Gastrocnemius medialis (tissue), 4 donors: ENCODE results near the gene NPAS2.

Source experiments
- CTCF ChIP-seq, 5 experiments: fragments of 450-650 bp in 3 of 5; fragments of 200-600 bp in 2 of 5; sonication (generic) in 2 of 5; IDR thresholded peaks in 4 of 5; conservative IDR thresholded peaks in 1 of 5; 1 replicate in 4 of 5; 2 replicates in 1 of 5; pipeline ENCODE4 v1.5.1; 2016 to 2019; ENCODE audit warnings: antibody characterized with exemption in 5 of 5, mild to moderate bottlenecking in 3 of 5, moderate library complexity in 3 of 5
- POLR2A ChIP-seq, 2 donors: fragments of 450-650 bp; IDR thresholded peaks; one replicate each; pipeline ENCODE4 v1.6.1; 2017; ENCODE audit warnings: antibody characterized with exemption in 2 of 2, mild to moderate bottlenecking in 2 of 2, moderate library complexity in 2 of 2

- TF ChIP-seq CTCF (IDR thresholded peaks at IDR 0.05 in 4 of 5, conservative IDR thresholded peaks at IDR 0.05 in 1 of 5) (no peak), POLR2A (IDR thresholded peaks at IDR 0.05) (no peak)
Observed at GRCh38 chr2:100977511-100977910, 157.6 kb downstream of the NPAS2 start.
